HTERT RPE-1 (cell line): ENCODE results near the gene CDX4.
"Not testable (repeated sequence)": the region's sequence is repeated elsewhere in the genome, so short reads cannot be mapped to it uniquely, and the experiment has no call there.

Experiments used
- in situ Hi-C: fragments of 300-500 bp; cut with MboI; formaldehyde crosslinking; loops from 4 replicates; pipeline ENCODE4 v1.14.3; 2020; ENCODE audit warnings: low sequenced_read_pairs

Gene CDX4

GRCh38 chrX:73446831-73447230, at the start of gene CDX4:
Gene CDX4 (plus strand): TSS chrX:73447053. CDS start chrX:73447254, 201 bp downstream.
- in situ Hi-C loops = no loop called here

GRCh38 chrX:73398185-73398914, 48.5 kb upstream of the CDX4 start:
- in situ Hi-C loops = no loop called here

DNA sequence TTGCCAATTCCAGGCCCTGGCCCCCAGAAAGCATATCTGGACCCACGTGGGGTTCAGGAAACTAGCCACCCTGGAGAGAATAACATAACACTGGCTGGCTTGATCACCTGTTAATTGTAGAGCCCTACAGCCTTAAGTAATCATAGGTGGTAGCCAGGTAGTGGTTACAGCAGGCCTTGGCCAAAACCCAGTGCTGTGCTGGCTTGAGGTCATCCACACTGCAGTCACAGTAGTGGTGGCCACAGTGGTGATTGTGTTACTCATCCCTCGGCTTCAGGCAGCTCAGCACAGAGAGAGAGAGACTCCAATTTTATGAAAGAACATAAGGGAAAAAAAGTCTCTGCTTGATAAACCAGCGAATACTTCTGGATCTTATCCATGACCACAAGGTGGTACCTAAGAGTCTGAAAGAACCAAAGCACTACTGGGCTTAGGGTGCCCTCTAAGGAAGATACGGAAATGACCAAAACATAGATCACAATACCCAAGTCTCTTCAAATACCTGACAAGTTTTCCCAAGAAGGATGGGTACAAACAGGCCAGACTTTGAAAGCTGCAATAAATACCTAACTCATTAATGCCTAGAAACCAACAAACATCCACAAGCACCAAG, 46.6 kb upstream of the CDX4 start:
- in situ Hi-C loops = no loop called here

DNA sequence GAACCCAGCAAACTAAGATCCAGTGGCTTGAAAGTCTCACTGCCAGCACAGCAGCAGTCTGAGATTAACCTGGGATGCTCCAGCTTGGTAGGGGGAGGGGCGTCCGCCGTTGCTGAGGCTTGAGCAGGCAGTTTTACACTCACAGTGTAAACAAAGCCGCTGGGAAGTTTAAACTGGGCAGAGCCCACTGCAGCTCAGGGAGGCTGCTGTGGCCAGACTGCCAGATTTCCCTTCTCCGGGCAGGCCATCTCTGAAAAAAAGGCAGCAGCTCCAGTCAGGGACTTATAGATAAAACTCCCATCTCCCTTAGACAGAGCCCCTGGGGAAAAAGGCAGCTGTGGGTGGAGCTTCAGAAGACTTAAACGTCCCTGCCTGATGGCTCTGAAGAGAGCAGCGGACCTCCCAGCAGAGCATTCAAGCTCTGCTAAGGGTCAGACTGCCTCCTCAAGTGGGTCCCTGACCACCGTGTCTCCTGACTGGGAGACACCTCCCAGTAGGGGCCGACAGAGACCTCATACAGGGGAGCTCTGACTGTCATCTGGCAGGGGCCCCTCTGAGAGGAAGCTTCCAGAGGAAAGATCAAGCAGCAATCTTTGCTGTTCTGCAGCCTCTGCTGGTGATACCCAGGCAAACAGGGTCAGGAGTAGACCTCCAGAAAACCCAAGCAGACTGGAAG, 45.1 kb upstream of the CDX4 start:
- in situ Hi-C loops = no loop called here

DNA sequence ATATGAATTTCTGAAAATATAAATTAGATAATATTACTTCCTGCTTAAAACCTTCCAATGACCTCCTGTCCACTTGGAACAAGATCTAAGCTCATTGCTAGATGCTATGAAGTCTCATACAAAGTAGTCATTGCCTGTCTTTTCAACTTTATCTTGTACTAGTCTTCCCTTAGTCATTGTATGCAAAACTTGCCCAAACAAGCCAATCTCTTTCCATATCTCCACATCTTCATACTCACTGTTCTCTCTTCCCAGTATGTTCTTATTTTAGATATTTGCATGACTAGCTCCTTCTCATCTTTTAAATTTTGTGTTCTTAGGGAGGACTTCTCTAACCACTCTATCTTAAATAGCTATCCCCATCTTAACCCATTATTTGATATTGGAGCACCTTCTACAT, 33.9 kb upstream of the CDX4 start:
- in situ Hi-C loops = no loop called here

GRCh38 chrX:73447311-73447794, 500 bp downstream of the CDX4 start:
- in situ Hi-C loops = no loop called here

- in situ Hi-C loops = no loop called here
These were observed 1.5 kb downstream of the CDX4 start for GRCh38 chrX:73448379-73448778.

- in situ Hi-C loops = no loop called here
These were observed 8.3 kb downstream of the CDX4 start for GRCh38 chrX:73455171-73455570.

DNA sequence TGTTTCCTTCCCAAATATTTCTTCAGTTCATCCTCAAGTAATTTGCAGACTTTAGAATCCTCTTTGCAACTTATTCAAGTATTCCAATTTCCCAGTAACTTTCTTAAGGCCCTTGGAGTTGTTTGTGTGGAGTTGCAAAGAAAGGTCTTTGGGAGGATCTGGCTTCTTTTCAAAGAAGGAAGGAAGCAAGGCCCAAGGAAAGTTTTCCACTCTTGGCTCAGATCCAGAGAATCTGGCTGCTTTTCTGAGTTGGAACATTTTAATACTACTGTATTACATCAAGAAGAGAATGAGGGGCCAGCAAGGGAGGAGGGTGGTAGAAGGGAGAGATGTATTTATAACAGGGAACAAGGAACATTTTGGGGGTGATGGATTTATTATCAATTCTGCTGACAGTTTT, 10.5 kb downstream of the CDX4 start:
- in situ Hi-C loops = no loop called here

GRCh38 chrX:73468376-73468775, 21.5 kb downstream of the CDX4 start:
- in situ Hi-C loops = no loop called here

DNA sequence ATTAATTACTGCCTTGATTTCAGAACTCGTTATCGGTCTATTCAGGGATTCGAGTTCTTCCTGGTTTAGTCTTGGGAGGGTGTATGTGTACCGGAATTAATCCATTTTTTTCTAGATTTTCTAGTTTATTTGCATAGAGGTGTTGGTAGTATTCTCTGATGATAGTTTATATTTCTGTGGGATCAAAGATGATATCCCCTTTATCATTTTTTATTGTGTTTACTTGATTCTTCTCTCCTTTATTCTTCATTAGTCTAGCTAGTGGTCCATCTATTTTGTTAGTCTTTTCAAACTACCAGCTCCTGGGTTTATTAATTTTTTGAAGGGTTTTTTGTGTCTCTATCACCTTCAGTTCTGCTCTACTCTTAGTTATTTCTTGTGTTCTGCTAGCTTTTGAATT, 32.1 kb downstream of the CDX4 start:
- in situ Hi-C loops = no loop called here

DNA sequence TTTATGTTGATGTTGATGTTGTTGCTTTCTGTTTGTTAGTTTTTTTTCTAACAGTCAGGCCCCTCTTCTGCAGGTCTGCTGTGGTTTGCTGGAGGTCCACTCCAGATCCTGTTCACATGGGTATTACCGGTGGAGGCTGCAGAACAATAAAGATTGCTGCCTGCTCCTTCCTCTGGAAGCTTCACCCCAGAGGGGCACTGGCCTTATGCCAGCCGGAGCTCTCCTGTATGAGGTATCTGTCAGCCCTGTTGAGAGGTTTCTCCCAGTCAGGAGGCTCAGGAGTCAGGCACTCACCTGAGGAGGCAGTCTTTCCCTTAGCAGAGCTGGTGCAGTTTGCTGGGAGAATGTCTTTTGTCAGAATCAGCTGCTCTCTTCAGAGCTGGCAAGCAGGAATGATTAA, 34.7 kb downstream of the CDX4 start:
- in situ Hi-C loops = no loop called here

GRCh38 chrX:73490661-73491060, 43.8 kb downstream of the CDX4 start:
- in situ Hi-C loops = no loop called here

- in situ Hi-C loops = not testable (repeated sequence)
These were observed 45.3 kb downstream of the CDX4 start for GRCh38 chrX:73492178-73492577.
